ENCODE measurements around the gene COX6A2.
A peak's percentile ranks its signal among the peaks of the same experiment; 100 is the strongest.

COX6A2 gene

GRCh38 chr16:31393056-31393455 lies 35.1 kb downstream of the COX6A2 start, which contains the start of gene ITGAD:
Gene ITGAD (plus strand): TSS chr16:31393335. CDS start chr16:31393361, 26 bp downstream.
- DNase-seq: no peak
- in situ Hi-C loops (cut with HindIII; ENCODE audit: low pct_ligation_motif_present, low pct_unique_long_range_greater_than_20kb, low sequenced_read_pairs): no loop called here

- in situ Hi-C loops (cut with HindIII; ENCODE audit: low pct_ligation_motif_present, low pct_unique_long_range_greater_than_20kb, low sequenced_read_pairs): no loop called here
- no peak for DNase-seq
Observed at GRCh38 chr16:31390504-31391041, 37.6 kb downstream of the COX6A2 start.

- no peak for DNase-seq
- in situ Hi-C loops (cut with HindIII; ENCODE audit: low pct_ligation_motif_present, low pct_unique_long_range_greater_than_20kb, low sequenced_read_pairs): no loop called here
Observed at GRCh38 chr16:31388535-31388934, 39.6 kb downstream of the COX6A2 start.

GRCh38 chr16:31386157-31386984 lies 41.8 kb downstream of the COX6A2 start:
- in situ Hi-C loops (cut with HindIII; ENCODE audit: low pct_ligation_motif_present, low pct_unique_long_range_greater_than_20kb, low sequenced_read_pairs): no loop called here
- DNase-seq: no peak

- in situ Hi-C loops (cut with HindIII; ENCODE audit: low pct_ligation_motif_present, low pct_unique_long_range_greater_than_20kb, low sequenced_read_pairs): no loop called here
- DNase-seq: no peak
Observed at GRCh38 chr16:31385680-31386079, 42.5 kb downstream of the COX6A2 start.

GRCh38 chr16:31382485-31383161 lies 45.5 kb downstream of the COX6A2 start:
- peak; percentile 44 for DNase-seq
- in situ Hi-C loops (cut with HindIII; ENCODE audit: low pct_ligation_motif_present, low pct_unique_long_range_greater_than_20kb, low sequenced_read_pairs): no loop called here

- in situ Hi-C loops (cut with HindIII; ENCODE audit: low pct_ligation_motif_present, low pct_unique_long_range_greater_than_20kb, low sequenced_read_pairs): no loop called here
- no peak for DNase-seq
Observed at GRCh38 chr16:31380201-31380600, 48.0 kb downstream of the COX6A2 start.
